GM13977 (cell line): ENCODE measurements around the gene LENEP.

Experiments
- DNase-seq: peaks from one replicate; pipeline ENCODE4 v3.0.0; 2012; ENCODE audit warnings: low spot score
- CTCF ChIP-seq: IDR thresholded peaks from 2 replicates; pipeline ENCODE4 v1.5.1; 2012; ENCODE audit warnings: mild to moderate bottlenecking, control low read depth; ENCODE audit not compliant: insufficient read depth; ENCODE audit errors: extremely low read depth, missing control alignments
- in situ Hi-C: fragments of 300-500 bp; cut with MboI; formaldehyde crosslinking; loops from one replicate; pipeline ENCODE4 v1.12.0; 2022; ENCODE audit warnings: low sequenced_read_pairs, low pct_unique_long_range_greater_than_20kb, mixed read lengths, inconsistent platforms; ENCODE audit not compliant: unreplicated experiment

Gene LENEP

GRCh38 chr1:155042789-155043188, 49.4 kb downstream of the LENEP start:
- no peak for TF ChIP-seq CTCF
- in situ Hi-C loops = no loop called here
- no peak for DNase-seq

DNA sequence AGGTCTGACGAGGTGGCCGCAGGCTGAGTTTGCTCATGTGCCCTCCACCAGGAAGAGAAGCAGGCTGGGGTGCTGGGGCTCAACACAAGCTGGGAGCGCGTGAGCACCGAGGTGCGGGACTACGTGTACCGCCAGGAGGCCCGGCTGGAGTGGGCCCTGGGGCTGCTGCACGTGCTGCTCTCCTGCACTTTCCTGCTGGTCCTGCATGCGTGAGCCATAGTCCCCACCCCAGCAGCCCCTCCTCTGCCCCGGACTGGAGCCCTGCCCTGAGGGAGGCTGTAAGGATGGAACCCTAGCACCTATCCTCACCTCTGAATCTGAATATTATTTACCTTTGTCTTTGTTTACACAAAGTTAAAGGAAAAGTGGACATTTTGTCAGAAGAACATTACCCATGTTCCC, 49.9 kb downstream of the LENEP start:
- TF ChIP-seq CTCF = no peak
- in situ Hi-C loops = no loop called here
- DNase-seq = no peak

DNA sequence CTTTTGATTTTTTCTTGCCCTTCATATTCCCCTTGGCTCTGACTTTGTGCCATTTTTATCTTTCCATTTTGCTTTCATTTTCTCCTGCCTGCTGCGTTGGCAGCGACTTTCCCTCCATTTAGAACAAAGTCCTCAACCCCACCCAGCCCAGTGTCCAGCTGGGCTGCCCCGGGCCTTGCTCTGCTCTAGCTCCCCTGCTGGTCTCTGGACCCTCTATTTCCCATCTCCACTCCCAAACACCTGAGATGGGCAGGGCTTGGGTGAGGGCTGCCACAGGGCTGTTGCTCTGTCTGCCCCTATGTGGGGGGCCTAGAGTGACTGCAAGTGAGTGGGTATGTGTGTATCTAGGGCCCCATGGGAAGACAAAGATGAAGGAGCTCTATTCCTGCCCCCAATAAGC, 50.4 kb downstream of the LENEP start:
- no peak for DNase-seq
- in situ Hi-C loops = no loop called here
- no peak for TF ChIP-seq CTCF
